Smooth muscle cell (in vitro differentiated cells): ENCODE measurements around the gene PFKFB1. TPM values are rescaled to one million over a fixed set of nuclear protein-coding genes. Genes with fewer than 3 reads are reported as not detected.

Experiments used
- DNase-seq: peaks from one replicate; lab custom pipeline; 2025; ENCODE audit not compliant: unreplicated experiment; lab: John Stamatoyannopoulos, UW
- H2AFZ ChIP-seq: fragments of 200-600 bp; sonication (generic); 2 replicates; pipeline ENCODE4 v1.6.0; 2016; ENCODE audit warnings: antibody characterized with exemption, low read depth, mild to moderate bottlenecking
- H3F3A ChIP-seq: fragments of 200-600 bp; sonication (generic); 2 replicates; pipeline ENCODE4 v1.6.0; 2017; ENCODE audit warnings: antibody characterized with exemption, low read depth
- H3K27ac ChIP-seq: fragments of 200-600 bp; sonication (generic); 2 replicates; pipeline ENCODE4 v1.5.1; 2016; ENCODE audit warnings: low read depth, mild to moderate bottlenecking
- H3K27me3 ChIP-seq: fragments of 200-600 bp; sonication (generic); 2 replicates; pipeline ENCODE4 v1.6.1; 2016; ENCODE audit warnings: low read depth, mild to moderate bottlenecking
- H3K36me3 ChIP-seq: fragments of 200-600 bp; sonication (generic); 2 replicates; pipeline ENCODE4 v1.5.1; 2016; ENCODE audit warnings: low read depth
- H3K4me1 ChIP-seq: fragments of 200-600 bp; sonication (generic); 2 replicates; pipeline ENCODE4 v1.5.1; 2016; ENCODE audit warnings: low read depth
- H3K4me2 ChIP-seq: fragments of 200-600 bp; sonication (generic); 2 replicates; pipeline ENCODE4 v1.6.0; 2016; ENCODE audit warnings: mild to moderate bottlenecking
- H3K4me3 ChIP-seq: fragments of 200-600 bp; sonication (generic); 2 replicates; pipeline ENCODE4 v1.5.1; 2016; ENCODE audit warnings: mild to moderate bottlenecking
- H3K79me2 ChIP-seq: fragments of 200-600 bp; sonication (generic); 2 replicates; pipeline ENCODE4 v1.6.0; 2016; ENCODE audit warnings: low read depth, mild to moderate bottlenecking
- H3K9ac ChIP-seq: fragments of 200-600 bp; sonication (generic); 2 replicates; pipeline ENCODE4 v1.6.0; 2016; ENCODE audit warnings: low read depth
- H3K9me3 ChIP-seq: fragments of 200-600 bp; sonication (generic); replicated peaks from 2 replicates; pipeline ENCODE4 v1.5.1; 2016; ENCODE audit warnings: low read depth
- H4K20me1 ChIP-seq: fragments of 200-600 bp; sonication (generic); 2 replicates; pipeline ENCODE4 v1.6.0; 2016; ENCODE audit warnings: low read depth
- CTCF ChIP-seq: fragments of 200-600 bp; sonication (generic); IDR thresholded peaks from 2 replicates; pipeline ENCODE4 v1.5.1; 2017; ENCODE audit warnings: borderline replicate concordance, mild to moderate bottlenecking, antibody characterized with exemption; ENCODE audit not compliant: insufficient read depth, poor library complexity, severe bottlenecking
- WGBS: methylation state at CpG from one replicate; pipeline ENCODE4 v1.1.7; 2016; ENCODE audit warnings: low lambda C conversion rate; 5-methylcytosine and 5-hydroxymethylcytosine counted together
- polyA plus RNA-seq: library from polyadenylated mRNA; unstranded; fragments of >200 nt; fragmentation: Nextera tagmentation; extraction: Ambion mirVana; gene quantifications from 2 replicates; pipeline ENCODE4 v1.2.1, GENCODE V29; 2016
- total RNA-seq: library from RNA; depleted of rRNA; stranded (reverse); fragments of >200 nt; gene quantifications from 2 replicates; pipeline ENCODE4 v1.2.3, GENCODE V29; 2014

The PFKFB1 gene
- total and polyA plus RNA-seq, 2 experiments from 2014 or later, result 0.42 TPM; not detected in 1

- Histone ChIP-seq H4K20me1 (no peaks in the 10 kb centered on the region), H3K79me2 (no peaks in the 10 kb centered on the region), H3F3A (no peaks in the 10 kb centered on the region), H3K36me3 (no peaks in the 10 kb centered on the region), H3K9ac (no peak within 1 kb of the TSS), H3K9me3 (no peaks in the 10 kb centered on the region), H3K27me3 (no peaks in the 10 kb centered on the region), H3K27ac (no peak within 1 kb of the TSS), H3K4me3 (no peak within 1 kb of the TSS), H3K4me1 (no peaks in the 10 kb centered on the region), H2AFZ (no peak within 1 kb of the TSS), H3K4me2 (no peak within 1 kb of the TSS)
- DNase-seq, result no peak
- 64% methylated on average over 7 of the region's 7 CpGs for WGBS
- TF ChIP-seq CTCF, result no peak
Observed at GRCh38 chrX:55030271-55031205, 36.5 kb upstream of the PFKFB1 start, which contains the start of gene ALAS2. TSS of gene ALAS2 (minus strand) at chrX:55030977. CDS start at chrX:55026000, 4,977 bp downstream.

- H3K27me3 ChIP-seq, result no peaks in the 10 kb centered on the region
- no peak overlapping the region for H3K27ac ChIP-seq
- H3F3A ChIP-seq, result no peaks in the 10 kb centered on the region
- H3K9ac ChIP-seq, result no peak overlapping the region
- H3K4me3 ChIP-seq, result no peak overlapping the region
- H3K4me1 ChIP-seq, result no peaks in the 10 kb centered on the region
- whole genome bisulfite sequencing, result 73% methylated on average over 2 of the region's 2 CpGs
- no peaks in the 10 kb centered on the region for H3K36me3 ChIP-seq
- H2AFZ ChIP-seq, result no peak overlapping the region
- no peaks in the 10 kb centered on the region for H3K79me2 ChIP-seq
- H3K9me3 ChIP-seq, result no peaks in the 10 kb centered on the region
- no peak overlapping the region for H3K4me2 ChIP-seq
- no peak for TF ChIP-seq CTCF
- no peak for DNase-seq
- no peaks in the 10 kb centered on the region for H4K20me1 ChIP-seq
Observed at GRCh38 chrX:55029291-55029690, 35.3 kb upstream of the PFKFB1 start.

GRCh38 chrX:55028611-55029010, 34.6 kb upstream of the PFKFB1 start:
- no peak overlapping the region for H3K4me3 ChIP-seq

More at GRCh38 chrX:55028611-55029010, 34.6 kb upstream of the PFKFB1 start:
- Histone ChIP-seq H3K27me3 (no peaks in the 10 kb centered on the region), H3K4me2 (no peak overlapping the region), H3K4me1 (no peaks in the 10 kb centered on the region), H3K79me2 (no peaks in the 10 kb centered on the region), H3K27ac (no peak overlapping the region), H4K20me1 (no peaks in the 10 kb centered on the region), H2AFZ (no peak overlapping the region), H3K9ac (no peak overlapping the region), H3K9me3 (no peaks in the 10 kb centered on the region), H3K36me3 (no peaks in the 10 kb centered on the region), H3F3A (no peaks in the 10 kb centered on the region)
- DNase-seq, result no peak
- no peak for TF ChIP-seq CTCF
